ENCODE data around the gene CLRN1.
"Not testable (repeated sequence)": the region's sequence is repeated elsewhere in the genome, so short reads cannot be mapped to it uniquely, and the experiment has no call there.

CLRN1 gene, protein sequence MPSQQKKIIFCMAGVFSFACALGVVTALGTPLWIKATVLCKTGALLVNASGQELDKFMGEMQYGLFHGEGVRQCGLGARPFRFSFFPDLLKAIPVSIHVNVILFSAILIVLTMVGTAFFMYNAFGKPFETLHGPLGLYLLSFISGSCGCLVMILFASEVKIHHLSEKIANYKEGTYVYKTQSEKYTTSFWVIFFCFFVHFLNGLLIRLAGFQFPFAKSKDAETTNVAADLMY

DNA sequence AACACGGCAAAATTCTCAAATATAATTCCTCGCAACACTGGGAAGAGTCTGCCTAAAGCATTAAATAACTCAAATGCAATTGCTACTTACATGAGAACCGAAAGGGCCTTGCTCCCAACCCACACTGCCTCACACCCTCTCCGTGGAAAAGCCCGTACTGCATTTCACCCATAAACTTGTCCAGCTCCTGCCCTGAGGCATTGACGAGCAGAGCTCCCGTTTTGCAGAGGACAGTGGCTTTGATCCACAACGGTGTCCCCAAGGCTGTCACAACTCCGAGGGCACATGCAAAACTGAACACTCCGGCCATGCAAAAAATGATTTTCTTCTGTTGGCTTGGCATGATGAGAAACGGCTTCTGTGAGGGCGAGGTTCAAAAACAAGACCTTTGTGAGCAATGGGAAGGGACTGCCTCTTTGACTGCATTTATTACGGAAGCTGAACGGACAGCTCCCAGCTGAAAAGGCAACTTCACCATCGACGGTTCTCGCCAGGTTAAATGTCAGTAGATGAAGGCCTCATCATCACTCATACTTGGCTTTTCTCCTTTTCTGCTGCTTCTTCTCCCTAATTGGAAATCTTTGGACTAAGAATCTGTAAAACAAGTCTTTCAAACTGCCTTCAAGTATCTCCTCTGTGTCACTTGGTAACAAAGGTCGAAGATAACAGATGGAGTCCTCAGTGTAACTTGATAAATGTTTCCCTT lies at the start of gene CLRN1:
Gene CLRN1 (minus strand): TSS at position 362 of the 706 bp plus-strand sequence. CDS start 19 bp downstream, at position 343.
- no peak for FAIRE-seq

DNA sequence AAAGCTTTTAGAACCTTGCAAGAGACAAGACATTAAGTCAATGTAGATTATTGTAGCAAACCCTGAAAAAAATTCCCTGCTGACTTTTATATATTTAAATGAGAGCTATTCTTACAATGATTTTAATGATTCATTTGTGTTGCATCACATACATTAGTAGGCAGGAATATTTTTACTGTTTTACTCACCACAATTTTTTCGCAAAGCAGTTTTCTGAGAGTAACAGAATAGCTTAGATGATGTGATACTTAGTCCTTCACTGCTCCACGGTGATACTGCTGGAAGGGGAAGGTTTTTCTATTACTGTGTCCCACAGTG lies 43.9 kb upstream of the CLRN1 start:
- FAIRE-seq = no peak

More for the DNA sequence above, at the start of gene CLRN1:
- DNase-seq (ENCODE audit: low spot score) = no peak

DNA sequence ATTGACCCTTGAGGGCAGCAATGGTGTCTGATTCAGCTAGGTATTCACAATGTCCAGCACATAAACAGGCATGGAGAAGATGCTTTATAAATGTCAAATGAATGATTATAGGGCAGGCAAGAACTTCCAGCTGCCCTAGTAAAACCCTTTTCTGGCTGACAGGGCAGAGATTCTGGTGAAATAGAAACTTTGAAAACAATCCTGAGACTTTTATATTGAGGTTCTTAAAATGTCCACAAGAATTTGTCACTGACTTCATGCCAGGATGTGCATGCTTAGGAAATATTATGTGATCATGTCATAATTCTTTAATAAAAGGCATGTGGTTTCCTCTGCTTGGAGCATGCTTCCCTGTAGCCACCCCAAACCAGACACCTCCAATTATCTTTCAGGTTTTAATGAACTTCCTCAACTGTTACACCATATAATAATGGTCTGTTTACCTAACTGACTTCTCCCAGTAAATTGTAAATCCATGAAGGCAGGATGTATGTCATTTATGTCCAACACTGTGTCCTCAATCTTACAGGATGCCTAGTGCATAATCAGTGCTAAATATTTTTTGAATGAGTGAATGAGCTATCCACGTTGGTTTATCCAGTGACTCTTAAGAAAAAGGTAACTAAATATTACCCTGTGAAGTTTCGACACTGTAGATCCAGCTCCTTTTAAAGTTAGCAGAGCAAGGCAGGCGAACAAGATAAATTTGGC lies 43.4 kb upstream of the CLRN1 start:
- FAIRE-seq (no peak), DNase-seq (ENCODE audit: low spot score) (no peak)

More for the DNA sequence above, 43.9 kb upstream of the CLRN1 start:
- DNase-seq (ENCODE audit: low spot score) = no peak

DNA sequence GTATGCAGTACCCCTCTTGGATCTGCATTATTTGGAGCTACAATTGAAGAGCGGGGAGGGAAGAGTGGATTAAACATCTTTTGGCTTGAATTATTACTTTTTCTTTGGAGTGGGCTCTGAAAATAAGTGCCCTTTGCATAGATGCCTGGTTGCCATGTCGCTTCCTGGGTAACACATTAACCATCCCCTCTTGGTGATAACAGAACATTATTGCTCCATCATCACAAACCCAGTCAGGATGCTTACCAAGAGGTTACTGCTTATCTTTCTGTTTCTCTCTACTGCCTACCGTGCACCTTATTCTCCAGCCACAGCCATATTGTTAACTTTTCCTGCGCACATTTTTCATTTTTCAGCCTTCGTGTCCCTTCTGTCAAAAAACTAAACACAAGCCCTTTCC lies 42.7 kb upstream of the CLRN1 start:
- FAIRE-seq (no peak), DNase-seq (ENCODE audit: low spot score) (no peak)

DNA sequence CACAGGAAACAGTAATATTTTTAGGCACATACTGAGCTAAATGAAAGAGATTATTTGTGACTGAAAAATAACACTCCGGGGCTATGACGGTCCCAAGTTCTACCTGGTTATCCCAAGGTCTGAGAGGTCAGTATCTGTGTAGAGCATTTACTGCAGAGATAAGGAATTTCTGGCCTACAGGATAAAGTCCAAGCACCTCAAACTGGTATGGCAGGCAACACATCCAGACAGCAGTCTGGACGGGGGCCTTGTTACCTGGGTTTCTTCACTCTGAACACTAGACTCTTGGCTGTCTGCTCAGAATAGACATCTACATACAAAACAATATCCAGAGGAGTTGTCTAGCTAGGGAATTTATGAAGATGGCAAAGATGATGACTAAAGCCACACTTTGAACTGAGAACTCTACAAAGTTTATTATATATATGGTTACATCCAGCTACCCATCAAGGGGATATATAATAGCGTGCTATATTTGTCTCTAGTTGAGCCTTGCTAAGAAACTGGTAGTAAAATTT lies 42.0 kb upstream of the CLRN1 start:
- DNase-seq (ENCODE audit: low spot score) = no peak
- no peak for FAIRE-seq

DNA sequence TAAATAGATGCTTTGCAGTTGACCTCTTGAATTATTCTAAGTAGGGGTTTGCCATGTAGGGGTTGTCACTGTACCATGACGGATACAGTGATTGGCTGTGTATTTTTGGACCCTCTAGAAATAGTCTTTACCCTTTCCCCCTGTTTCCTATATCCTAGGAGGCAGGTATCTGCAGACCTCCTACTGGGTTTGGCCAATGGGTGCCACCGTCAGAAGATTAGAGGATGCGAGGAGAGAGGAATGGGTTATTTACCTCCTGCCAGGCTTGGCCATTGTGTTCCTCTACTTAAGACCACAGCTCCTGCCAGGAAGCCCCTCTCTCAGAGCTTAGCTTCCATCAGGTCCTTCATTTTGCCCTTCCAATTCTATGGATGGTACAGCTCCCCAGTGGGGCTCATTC lies 40.2 kb upstream of the CLRN1 start:
- no peak for FAIRE-seq
- DNase-seq (ENCODE audit: low spot score) = no peak

DNA sequence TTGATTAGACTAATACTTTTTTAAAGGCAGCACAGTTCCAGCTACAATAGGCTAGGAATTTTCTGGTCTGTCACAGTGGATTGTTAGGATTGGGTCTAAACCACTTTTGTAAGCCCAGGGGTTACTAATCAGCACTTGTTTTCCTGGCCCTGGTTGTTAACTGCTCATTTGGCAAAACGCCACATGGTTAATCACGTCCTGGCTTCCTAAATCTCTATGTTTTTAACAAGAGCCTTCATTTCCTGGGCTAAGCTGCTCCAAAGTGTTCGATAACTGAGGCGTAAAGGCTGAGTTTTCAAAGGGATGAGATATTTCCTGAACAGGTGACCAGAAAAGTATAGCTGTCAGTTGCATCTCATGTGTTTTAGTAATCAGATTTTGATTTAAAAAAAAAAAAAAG lies 38.9 kb upstream of the CLRN1 start:
- DNase-seq (ENCODE audit: low spot score) (no peak), FAIRE-seq (no peak)

DNA sequence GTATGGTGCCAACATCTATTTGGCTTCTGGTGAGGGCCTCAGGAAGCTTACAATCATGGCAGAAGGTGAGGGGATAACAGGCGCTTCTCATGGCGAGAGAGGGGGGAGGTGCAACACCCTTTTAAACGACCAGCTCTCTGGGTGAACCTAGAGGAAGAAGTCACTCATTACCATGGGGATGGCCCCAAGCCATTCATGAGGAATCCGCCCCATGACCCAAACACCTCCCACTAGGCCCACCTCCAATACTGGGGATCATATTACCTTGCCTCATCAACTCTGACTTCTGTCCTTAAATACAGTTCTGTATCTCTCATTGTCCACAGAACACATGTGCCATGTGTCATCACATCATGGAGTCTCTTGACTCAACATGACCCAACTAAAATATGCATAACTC lies 37.5 kb upstream of the CLRN1 start:
- FAIRE-seq = no peak
- DNase-seq (ENCODE audit: low spot score) = no peak

DNA sequence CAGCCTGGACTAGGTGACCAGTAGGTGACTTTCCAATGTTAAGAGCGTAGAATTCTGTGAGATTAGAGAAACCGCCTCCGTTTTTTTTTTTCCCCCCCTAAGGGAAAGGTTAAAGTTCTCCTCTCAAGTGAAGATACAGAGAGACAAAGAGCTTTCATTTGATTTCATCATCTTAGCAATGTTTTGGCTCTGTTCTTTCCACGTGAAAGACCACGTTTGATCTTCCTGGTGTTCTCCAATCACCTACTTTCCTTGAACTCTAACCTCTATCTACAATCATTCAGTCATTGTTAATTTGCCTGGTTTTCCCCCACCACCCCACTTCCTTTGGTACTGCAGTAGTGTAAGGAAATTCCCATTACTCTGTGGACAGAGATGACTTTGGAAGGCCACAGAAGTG lies 36.9 kb upstream of the CLRN1 start:
- DNase-seq (ENCODE audit: low spot score) (no peak), FAIRE-seq (no peak)

DNA sequence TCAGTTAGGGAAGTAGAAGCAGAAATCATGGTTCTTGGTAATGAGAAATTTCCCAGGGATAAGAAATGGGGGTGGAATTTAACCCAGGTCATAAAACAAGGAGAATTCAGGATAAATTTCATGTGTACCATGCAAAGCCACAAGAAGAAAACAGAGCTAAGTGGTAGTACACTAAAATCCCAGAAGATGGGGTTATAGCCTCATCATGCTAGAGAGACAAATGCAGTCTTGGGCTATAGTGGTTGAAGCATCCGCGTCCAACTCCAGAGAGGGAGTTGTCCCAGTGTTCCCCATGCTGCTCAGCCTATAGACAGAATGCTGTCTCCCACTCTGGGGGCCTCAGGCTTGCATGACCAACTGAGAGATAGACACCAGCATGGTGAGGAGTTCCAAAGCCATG lies 36.2 kb upstream of the CLRN1 start:
- FAIRE-seq = no peak
- no peak for DNase-seq (ENCODE audit: low spot score)

DNA sequence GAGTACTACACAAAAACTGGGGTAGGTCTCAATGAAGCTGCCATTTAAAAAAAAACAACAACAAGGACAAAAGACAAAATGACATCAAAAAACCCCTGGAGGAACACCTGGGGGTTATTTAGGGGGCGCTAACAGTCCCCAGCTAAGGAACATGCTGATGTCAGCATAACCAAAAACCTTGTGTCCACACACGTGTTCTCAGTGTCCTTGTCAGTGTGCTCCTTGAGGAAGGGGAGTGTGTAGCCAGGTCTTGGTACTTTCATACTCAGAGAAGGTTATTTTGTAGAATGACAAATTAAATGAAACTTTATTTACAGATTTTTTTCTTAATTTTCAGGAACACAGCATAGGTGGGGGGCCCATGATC lies 31.2 kb upstream of the CLRN1 start:
- DNase-seq (ENCODE audit: low spot score) (no peak), FAIRE-seq (no peak)

DNA sequence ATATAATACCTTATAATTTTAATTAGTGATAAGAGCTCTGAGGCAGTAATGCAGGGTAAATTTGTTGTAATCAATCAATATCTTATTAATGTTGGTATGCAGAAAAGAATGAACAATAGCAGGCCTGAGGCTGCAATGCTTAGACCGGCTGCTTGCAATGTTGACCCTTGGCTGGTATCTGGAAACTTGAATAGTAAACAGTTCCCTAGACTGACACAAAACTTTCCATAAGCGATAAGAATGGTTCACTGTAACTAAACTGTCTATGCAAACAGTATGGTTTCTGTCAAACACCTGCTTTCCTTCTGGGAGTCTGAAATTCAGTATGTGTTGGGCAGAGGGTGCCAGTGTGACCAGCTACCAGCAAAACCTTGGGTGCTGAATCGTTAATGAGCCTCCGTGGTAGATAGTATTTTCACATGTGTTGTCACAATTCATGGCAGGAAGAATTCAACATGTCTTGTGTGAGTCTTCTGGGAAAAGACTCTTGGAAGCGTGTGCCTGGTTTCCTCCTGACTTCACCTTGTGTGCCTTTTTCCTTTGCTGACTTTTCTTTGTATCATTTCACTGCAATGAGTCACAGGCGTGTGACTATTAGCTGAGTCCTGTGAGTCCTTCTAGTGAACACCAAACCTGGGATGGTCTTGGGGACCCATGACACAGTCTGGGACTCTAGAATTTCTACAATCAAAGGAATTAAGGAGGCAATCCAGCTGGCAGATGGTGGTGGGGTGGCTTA lies 30.7 kb upstream of the CLRN1 start:
- peak; percentile 14 for DNase-seq (ENCODE audit: low spot score)
- peak; percentile 50 for FAIRE-seq

DNA sequence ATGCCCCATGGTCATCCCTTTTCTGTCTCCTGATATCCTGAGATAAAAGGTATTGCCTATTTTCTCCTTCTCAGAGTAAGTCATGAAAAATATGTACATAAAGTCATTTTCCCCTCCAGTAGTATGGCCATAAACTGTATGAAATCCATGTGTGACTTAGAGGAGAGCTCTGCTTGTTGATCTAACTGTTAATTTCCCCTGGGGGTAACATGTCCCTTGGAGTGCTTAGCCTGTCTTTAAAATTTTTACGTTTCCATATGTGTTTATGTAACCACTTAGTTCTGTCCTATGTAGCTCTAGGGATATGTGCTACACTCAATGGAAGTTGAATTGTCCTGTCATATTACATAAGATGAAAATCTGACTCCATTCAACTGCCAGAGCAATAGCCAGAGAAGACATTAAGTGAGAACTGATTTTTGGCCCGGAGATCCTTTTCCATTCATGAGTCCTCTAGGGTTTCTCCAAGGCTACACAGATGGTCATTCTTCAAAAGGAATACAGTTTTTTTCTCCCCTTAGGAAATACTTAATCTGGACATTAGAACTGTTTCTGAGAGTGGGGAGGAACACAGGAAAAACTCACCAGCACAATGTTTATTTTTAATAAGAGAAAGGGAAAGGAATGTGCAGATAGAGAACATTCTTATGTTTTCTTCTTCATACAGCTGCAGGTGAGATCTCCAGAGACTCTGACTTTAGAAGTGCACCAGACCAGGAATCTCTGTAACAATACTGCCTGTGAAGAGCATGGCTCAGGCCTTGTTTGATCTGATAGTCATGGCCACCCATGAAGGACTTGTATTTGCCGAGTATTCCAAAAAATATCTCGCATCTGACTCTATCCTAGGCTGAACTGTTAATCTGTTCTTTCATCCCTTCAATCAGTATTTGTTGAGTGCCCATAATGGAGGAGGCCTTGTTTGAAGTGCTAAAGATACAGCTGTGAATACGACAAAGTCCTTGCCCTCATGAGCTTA lies 29.8 kb upstream of the CLRN1 start:
- DNase-seq (ENCODE audit: low spot score) = no peak

DNA sequence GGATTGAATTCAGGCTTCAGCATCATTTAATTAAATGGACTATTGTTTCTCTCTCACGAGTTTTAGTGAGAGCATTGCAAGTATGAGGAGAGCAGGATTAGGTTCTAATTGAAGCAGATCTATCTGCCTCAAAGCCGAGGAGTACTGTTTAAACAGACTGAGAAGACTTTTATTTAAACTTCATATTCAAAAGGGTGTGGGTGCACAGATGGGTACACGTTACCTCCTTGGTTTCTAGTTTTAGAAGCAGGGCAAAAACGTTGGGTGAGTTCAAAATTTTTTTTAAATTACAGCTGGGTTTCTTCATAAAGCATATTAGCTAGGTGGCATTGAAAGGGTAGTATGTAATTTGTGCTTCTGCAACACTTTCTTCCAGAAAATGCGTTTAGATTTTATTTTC lies 26.5 kb upstream of the CLRN1 start:
- no peak for FAIRE-seq
- DNase-seq (ENCODE audit: low spot score) = no peak

More for the DNA sequence above, 29.8 kb upstream of the CLRN1 start:
- no peak for FAIRE-seq

DNA sequence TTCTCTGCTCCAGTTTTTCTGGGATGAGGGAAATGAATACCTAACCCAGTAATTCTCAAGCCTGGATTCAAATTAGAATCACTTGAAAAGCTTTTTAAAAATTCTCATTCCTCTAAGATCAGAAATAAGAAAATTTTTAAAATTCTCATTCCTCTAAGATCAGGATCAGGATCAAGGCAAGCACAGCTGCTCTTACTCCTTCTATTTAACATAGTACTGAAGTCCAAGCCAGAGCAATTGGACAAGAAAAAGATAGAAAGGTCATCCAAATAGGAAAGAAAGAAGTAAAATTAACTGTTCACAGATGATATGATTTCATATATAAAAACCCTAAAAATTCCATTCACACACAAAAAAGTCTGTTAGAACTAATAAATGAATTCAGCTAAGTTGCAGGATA lies 24.2 kb upstream of the CLRN1 start:
- DNase-seq (ENCODE audit: low spot score) (no peak), FAIRE-seq (no peak)

DNA sequence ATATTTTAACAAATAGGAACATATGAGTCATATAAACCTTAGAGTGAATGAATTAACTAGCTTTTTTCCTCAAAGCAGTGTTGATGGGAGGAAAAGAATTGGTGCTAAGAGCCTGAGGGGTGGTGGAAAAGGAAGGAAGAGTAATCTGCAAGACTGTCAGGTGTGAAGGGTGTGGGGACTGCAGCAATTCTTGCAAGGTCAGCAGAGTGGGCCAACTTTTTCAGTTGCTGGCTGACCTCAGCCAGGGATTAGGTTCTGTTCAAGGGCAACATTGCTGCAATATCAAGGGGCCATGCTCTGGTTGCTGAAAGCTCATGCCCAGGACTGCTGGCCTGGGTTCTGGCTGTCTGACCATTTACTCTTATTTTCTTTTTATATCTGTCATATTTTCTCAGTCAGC lies 23.0 kb upstream of the CLRN1 start:
- DNase-seq (ENCODE audit: low spot score) = no peak
- no peak for FAIRE-seq

DNA sequence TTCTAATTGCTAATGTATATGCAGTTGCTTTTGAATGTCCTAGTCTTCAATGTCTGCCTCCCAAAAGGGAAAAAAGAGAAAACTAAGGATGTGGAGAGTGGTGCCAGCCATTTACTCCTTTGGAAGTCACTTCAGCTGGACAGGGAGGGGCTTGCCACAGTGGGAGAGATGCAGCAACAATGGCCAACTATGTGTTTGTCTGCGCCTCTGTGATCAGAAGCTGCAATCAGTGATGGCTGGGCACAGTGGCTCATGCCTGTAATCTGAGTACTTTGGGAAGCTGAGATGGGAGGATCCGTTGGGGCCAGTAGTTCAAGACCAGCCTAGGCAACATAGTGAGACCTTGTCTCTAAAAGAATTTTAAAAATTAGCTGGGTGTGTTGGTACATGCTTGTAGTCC lies 16.7 kb upstream of the CLRN1 start:
- FAIRE-seq (no peak), DNase-seq (ENCODE audit: low spot score) (no peak)

DNA sequence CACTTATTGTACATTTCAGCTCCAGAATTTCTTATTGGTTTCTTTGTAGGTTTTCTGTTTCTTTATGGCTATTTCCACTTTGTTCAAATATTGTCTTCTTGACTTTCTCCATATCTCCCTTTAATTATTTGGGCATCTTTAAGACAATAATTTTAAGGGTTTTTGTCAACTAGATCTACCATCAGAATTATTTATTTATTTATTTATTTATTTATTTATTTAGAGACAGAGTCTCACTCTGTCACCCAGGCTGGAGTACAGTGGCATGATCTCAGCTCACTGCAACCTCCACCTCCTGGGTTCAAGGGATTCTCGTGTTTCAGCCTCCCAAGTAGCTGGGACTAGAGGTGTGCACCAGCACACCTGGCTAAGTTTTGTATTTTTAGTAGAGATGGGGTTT lies 15.9 kb upstream of the CLRN1 start:
- not testable (repeated sequence) for FAIRE-seq; DNase-seq (ENCODE audit: low spot score)

DNA sequence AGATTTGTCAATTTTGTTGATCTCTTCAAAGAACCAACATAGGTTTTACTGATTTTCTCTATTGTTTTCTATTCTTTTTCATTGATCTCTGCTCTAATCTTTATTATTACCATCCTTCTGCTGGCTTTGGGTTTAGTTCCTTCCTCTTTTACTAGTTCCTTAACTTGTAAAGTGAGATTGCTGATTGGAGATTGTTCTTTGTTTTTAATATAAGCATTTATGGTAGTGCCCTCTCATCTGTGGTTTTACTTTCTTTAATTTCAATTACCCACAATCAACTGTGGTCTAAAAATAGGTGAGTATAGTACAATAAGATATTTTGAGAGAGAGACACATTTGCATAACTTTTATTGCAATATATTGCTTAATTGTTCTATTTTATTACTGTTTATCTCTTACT lies 13.2 kb upstream of the CLRN1 start:
- FAIRE-seq = no peak
- DNase-seq (ENCODE audit: low spot score) = no peak

DNA sequence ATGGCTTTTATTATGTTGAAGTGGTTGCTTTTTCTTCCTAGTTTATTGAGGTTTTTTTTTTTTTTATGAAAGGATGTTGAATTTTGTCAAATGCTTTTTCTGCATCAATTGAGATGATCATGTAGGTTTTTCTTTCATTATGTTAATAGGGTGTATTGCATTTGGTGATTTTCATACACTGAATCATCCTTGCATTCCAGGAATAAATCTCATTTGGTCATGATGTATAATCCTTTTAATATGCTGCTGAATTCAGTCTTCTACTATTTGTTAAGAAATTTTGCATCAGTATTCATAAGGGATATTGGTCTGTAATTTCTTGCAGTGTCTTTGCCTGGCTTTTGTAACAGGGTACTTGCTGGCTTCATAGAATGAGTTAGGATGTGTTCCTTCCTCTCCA lies 11.5 kb upstream of the CLRN1 start:
- FAIRE-seq = no peak
- no peak for DNase-seq (ENCODE audit: low spot score)
